ENCODE measurements around the gene PRPF39. TPM values are rescaled to one million over a fixed set of nuclear protein-coding genes. Genes with fewer than 3 reads are reported as not detected.

Gene PRPF39
- total RNA-seq, 6 experiments from 2014 or later, result 18.1 to 22.8 (median 20.4) TPM

DNA sequence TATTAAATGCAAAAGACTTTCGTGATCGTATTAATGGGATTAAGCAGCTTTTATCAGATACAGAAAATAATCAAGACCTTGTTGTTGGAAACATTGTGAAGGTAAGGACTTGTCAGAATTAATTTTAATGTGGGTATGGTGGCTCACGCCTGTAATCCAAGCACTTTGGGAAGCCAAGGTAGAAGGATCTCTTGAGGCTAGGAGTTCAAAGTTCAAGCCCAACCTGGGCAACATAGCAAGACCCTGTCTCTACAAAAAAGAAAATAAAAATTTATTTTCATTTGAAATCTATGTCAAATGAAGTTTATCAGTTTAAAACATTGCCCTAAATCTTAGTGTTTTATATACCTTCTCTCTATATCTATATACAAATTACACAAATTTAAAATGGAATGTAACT, 17.2 kb upstream of the PRPF39 start:
- no peak overlapping the region for H3K4me3 Mint-ChIP-seq
- H3K9me3 Mint-ChIP-seq, result no peaks in the 10 kb centered on the region
- no peak for DNase-seq
- no peak overlapping the region for H3K27ac Mint-ChIP-seq
- no peak for TF ChIP-seq CTCF (IDR thresholded peaks at IDR 0.05)
- H3K27me3 Mint-ChIP-seq (ENCODE audit: insufficient read depth), result no peaks in the 10 kb centered on the region
- peaks cover 7% of the 10 kb centered on the region; the same call in 1 of the 2 replicates for H3K4me1 Mint-ChIP-seq (ENCODE audit: low read depth)
- H3K36me3 Mint-ChIP-seq (ENCODE audit: low read depth), result peaks cover 15% of the 10 kb centered on the region

DNA sequence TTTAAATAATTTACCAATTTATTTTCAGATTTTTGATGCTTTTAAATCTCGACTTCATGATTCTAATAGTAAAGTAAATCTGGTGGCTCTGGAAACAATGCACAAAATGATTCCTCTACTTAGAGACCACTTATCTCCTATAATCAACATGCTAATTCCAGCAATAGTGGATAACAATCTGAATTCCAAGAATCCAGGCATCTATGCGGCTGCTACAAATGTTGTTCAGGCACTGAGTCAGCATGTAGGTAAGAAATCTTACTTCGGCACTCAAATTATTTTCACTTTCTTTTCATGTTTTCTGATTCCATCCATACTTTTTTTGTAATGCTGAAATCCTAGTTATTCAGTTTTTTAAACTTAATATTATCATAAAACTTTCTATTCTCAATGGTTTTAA, 15.5 kb upstream of the PRPF39 start:
- TF ChIP-seq CTCF (IDR thresholded peaks at IDR 0.05), result no peak
- DNase-seq, result no peak
- H3K36me3 Mint-ChIP-seq (ENCODE audit: low read depth), result peaks cover 11% of the 10 kb centered on the region
- no peaks in the 10 kb centered on the region for H3K9me3 Mint-ChIP-seq
- H3K4me1 Mint-ChIP-seq (ENCODE audit: low read depth), result peaks cover 7% of the 10 kb centered on the region; the same call in 1 of the 2 replicates
- H3K27me3 Mint-ChIP-seq (ENCODE audit: insufficient read depth), result no peaks in the 10 kb centered on the region
- H3K4me3 Mint-ChIP-seq, result no peak overlapping the region
- no peak overlapping the region for H3K27ac Mint-ChIP-seq

DNA sequence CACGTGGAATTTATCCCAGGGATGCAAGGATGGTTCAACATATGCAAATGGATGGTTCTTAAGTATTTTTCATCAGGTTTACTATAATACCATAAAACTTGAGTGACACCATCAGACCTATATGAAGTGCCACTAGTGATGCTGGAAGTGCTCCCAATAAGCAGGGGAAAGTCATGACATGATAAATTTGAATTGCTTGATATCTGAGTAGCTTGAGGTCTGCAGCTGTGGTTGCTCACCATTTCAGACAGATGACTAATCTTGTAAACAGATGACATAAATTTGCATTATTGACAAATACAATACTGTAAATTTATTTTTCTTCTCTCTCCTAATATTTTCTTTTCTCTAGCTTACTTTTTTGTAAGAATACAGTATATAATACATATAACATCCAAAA, 13.7 kb upstream of the PRPF39 start:
- Mint-ChIP-seq H3K27me3 (ENCODE audit: insufficient read depth) (no peaks in the 10 kb centered on the region), H3K36me3 (ENCODE audit: low read depth) (peaks cover 6% of the 10 kb centered on the region), H3K27ac (no peak overlapping the region), H3K4me3 (no peak overlapping the region), H3K4me1 (ENCODE audit: low read depth) (peaks cover 7% of the 10 kb centered on the region; the same call in 1 of the 2 replicates), H3K9me3 (no peaks in the 10 kb centered on the region)
- DNase-seq, result no peak
- TF ChIP-seq CTCF (IDR thresholded peaks at IDR 0.05), result no peak

DNA sequence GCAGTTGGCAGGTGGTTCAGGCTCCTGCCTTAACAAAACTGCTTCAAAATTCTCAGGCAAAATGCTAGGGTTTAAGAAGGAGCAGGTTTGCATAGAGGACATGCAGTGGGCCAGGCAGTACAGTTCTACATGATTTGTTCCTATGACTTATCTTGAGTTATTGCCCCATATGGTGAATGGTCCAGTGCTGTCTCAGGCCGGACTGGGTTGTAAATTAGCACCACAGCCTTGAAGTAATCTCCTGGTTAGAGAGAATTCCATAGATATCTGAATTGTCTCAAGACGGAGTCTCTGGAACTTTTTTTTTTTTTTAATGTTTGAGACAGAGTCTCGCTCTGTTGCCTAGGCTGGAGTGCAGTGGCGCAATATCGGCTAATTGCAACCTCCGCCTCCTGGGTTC, 11.8 kb upstream of the PRPF39 start:
- H3K27me3 Mint-ChIP-seq (ENCODE audit: insufficient read depth), result no peaks in the 10 kb centered on the region
- no peaks in the 10 kb centered on the region for H3K4me1 Mint-ChIP-seq (ENCODE audit: low read depth)
- no peak for DNase-seq
- no peak for TF ChIP-seq CTCF (IDR thresholded peaks at IDR 0.05)
- no peaks in the 10 kb centered on the region for H3K9me3 Mint-ChIP-seq
- H3K36me3 Mint-ChIP-seq (ENCODE audit: low read depth), result peaks cover 6% of the 10 kb centered on the region
- H3K27ac Mint-ChIP-seq, result no peak overlapping the region
- no peak overlapping the region for H3K4me3 Mint-ChIP-seq

DNA sequence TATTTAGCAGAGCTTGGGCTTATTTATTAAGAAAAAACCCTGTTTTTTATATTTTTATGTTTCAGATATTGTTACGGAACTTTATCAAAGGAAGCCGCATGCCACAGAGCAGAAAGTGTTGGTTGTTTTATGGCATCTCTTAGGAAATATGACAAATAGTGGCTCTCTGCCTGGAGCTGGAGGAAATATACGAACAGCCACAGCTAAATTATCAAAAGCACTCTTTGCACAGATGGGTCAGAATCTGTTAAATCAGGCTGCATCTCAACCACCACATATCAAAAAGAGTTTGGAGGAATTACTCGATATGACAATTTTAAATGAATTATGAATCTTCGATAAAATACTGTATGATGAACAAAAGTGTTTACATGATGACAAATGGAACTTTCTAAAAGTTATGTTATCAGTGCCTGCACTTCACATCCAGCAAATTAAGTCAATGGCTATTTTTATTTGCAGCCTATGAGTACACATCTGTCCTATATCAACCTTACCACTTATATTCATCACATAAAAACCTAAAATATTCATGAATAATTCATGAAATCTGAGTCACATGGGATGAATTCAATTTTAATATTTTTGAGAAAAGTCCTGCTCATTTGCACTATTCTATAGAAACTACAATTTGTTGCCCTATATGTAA, 10.6 kb upstream of the PRPF39 start:
- no peak overlapping the region for H3K4me3 Mint-ChIP-seq
- TF ChIP-seq CTCF (IDR thresholded peaks at IDR 0.05), result no peak
- no peaks in the 10 kb centered on the region for H3K27me3 Mint-ChIP-seq (ENCODE audit: insufficient read depth)
- DNase-seq, result no peak
- H3K27ac Mint-ChIP-seq, result no peak overlapping the region
- H3K9me3 Mint-ChIP-seq, result no peaks in the 10 kb centered on the region
- H3K4me1 Mint-ChIP-seq (ENCODE audit: low read depth), result no peaks in the 10 kb centered on the region
- H3K36me3 Mint-ChIP-seq (ENCODE audit: low read depth), result peaks cover 6% of the 10 kb centered on the region

Data from HFFc6 (cell line).